Stimulated activated CD8-positive, alpha-beta memory T cell treated with anti-CD3 and anti-CD28 coated beads, Interleukin-4, amount 100 ng/mL, for 4 hours (primary cell): ENCODE results near the gene WWTR1.

ENCODE experiments used
- DNase-seq, 2 donors: peaks; one replicate each; pipeline ENCODE4 v3.0.0-alpha.2; 2020; ENCODE audit warnings: low read depth in 2 of 2, low spot score in 1 of 2

The WWTR1 gene

DNA sequence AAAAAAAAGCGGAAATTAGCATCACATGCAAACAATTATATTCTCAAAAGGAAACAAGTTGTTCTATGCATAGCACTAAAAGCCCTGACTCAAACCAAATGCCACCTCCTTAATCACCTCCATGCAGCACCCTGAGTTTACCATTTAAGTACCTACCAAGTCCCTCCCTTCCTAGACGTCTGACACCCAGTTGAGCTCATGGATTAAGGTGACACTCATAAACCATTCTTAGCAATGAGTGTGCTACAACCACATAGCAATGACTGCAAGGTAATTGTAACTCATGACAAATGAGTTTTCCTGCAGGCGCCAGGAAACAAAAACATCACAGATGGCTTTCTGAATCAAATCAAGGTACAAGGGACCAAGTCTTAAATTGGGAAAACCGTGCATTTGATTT, 32.0 kb downstream of the WWTR1 start:
- no peak for DNase-seq

DNA sequence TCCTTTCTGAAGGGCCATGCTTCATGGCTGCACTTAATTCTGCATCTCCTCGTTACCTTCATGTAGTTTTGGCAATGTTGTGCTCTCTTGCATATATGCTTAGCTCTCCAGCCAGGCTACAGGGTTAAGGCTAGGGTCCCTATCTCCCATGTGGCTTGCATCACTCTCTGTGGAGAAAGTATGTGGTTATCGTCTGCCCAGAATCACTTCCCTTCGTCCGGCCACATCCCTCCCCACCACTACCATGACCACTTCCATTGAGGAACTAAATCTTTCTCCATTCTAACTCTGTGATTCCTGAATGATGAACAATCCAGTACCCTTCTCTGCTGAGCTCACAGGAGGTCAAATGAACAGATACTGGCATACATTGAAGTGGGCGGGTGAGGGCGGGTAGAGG, 34.0 kb downstream of the WWTR1 start:
- DNase-seq: no peak

DNA sequence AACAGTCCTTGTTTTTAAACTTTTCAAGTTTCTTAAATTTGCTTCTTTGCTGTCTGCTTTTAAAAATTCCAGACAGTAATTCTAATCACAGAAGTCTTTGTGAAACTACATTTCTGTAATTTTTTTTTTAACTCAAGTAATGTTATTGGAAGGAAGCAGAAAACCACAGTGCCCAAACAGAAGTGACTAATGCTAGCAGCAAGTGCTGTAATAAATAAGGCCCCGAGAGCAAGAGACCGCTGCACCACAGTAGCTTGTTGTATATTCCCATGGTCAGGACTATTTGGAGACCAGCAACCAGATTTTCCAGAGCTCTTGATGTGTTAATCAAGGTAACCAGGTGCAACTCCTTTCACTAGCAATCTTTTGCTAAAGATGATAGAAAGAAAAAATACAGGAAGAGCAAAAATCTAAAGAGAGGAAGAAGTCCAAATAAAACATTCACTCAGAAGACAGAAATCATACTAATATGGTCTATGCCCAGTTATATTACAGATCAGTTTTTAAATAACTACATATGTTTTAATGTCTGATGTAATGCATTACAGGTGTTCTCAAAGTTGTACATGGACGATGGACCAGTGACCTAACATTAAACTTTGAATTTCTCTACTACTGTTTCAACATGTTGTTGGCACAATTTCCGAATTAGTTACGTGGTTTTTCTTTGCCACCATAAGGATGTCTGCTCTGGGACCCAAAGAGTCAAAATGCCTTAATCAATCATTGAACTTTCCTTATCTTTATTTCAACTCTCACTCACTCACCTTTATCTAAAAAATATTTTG, 36.4 kb downstream of the WWTR1 start:
- DNase-seq: no peak

DNA sequence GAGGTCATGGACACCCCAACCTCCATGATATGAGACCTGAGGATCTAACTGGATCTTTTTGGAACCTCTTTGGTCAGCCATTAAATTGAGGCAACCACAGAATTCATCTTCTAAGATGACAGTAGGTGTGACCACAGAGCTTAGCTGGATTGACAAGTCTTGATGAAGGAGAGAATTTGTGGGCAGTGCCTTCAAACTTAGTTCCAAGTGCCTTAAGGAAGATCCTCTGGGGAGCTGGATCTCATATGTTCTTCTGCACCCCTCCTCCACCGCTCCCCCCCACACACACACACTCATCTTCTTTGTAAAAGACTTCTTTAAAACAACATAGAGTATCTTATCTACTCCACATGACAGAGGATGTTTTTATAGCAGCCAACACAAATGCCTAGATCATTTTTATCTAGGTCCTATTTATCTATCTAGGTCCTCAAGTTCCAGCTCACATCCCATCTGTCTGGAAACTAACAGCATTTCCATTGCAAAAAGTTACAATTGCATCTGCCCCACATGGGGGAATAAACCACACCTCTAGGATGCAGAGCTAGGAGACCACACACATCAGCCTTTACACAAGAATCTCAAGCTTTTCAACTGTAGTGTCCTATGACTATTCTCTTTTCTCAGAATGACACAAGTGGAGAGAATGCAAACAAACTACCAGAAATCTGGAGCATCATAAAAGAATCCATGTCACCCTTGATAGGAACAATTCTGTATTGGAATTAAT, 37.4 kb downstream of the WWTR1 start:
- no peak for DNase-seq

DNA sequence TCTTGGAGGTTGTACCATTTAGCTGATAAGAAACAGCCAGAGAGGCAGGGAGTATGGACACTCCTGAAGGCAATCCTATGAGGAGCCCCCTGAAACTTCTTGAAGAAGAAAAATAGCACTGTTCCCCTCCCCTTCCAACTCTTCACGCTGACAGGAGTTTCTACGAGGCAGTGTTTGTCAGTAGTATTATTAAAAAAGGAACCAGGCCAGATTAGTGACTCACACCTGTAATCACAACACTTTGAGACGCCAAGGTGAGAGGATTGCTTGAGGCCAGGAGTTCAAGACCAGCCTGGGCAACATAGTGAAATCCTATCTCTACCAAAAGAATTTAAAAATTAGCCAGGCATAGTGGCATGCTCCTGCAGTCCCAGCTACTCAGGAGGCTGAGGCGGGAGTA, 38.7 kb downstream of the WWTR1 start:
- no peak for DNase-seq

DNA sequence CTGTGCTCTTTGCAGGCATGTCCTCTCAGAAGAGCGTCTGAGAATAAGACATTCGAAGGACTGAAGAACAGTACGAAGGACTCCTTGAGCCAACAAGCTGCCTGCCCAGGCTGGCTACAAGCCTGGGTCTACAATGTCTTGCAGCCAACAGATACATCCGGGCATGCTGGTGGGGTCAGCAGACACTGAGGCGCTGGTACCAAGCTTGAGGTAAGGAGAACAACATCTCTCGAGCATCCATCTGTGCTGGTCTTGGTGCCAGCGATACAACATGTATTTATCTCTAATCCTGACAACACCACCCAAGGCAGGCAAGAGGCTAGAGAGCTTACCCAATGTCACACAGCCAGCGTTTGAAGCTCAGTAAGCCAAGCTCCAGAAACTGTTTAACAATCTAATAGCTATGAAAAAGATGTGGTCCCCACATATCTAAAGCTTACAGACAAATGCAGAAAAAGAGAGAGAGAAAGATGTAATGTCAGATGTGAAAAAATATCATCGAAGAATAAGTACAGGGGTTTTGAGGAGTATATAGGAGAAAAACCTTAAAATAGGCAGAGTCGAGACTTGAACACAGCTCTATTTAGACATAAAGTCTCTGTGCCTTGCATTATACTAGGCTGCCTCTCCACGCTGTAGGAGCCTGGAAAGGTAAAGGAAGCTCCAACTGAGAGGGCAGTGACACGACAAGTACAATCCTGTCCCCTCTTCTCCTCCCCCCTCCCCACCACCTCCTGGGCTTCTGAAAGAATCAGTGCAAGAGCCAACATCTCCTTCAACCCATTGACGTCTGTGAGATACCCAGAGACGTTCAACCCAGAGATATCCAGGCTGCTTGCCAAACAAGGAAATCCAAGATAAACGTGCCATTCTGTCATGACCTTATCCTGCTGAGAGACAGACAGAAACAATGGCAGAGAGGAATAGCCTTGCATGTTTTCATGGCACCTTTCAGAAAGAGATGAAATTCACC, 39.4 kb downstream of the WWTR1 start:
- DNase-seq: no peak

DNA sequence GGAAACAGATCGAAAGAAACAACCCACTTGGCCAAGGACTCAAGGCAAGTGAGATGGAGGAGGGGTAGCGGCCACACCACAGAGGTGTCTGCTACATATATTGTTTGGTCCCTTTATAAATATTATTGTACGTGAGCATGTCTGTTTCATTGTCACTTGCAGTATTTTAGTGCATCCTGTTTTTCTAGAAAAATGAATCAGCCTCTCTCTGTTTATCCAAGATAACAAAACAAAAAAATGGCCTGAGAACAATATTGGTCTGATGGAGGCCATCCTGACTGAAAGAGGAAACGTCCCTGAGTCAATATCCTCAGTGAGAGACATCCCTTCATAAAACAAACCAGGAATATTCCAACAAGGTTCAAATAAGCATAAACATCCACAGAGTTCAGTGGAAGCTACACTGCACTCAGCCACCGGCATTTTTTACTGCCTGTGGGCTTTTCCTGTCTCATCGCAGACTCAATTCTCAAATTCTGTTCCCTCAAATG, 42.0 kb downstream of the WWTR1 start:
- no peak for DNase-seq

DNA sequence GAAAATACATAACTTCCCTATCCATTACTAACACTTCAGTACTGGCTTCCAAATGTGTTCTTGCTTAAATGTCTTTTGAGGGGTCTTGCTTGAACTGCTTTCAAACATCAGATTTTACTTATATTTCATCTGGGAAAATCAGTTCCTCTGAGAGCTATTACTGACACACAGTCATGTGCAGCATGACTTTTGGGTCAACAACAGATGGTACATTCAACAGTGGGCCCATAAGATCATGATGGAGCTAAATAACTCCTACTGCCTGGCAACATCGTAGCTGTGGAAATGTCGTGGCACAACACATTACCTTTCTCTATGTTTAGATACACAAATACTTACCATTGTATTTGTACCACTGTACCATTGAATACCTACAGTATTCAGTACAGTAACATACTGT, 43.8 kb downstream of the WWTR1 start:
- no peak for DNase-seq

DNA sequence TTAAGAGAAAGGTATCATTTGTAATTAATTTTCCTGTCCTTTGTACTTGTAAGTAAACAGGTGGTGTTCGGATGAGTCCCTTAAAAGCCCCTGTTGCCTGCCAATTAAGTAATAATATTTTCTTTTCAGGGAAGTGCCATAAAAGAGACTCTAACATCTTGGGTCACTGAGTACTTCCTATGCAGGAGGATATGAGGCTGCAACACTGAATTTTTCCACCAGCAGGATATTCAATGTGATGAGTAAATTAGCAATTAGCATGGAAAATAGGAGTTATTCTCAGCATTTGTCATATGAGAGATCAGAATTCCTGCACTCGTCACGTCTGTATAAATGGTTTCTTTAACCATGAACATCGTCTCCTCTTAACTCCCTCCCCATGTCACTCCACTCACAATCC, 45.4 kb downstream of the WWTR1 start:
- DNase-seq: no peak

DNA sequence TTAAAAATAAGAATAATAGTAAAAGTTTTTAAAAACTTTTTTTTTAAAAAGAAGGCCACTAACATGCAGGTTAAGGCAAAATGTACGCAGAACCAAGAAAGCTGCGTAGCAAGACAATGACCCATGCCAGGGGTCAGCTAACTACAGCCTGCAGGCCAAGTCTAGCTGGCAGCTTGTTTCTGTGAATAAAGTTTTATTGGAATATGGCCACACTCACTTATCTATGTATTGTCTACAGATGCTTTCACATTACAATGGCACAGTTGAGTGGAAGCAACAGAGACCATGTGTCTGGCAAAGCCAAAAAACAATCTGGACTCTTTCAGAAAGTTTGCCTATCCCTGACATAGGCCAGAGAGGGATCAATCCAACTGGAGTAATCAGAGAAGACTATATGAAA, 46.7 kb downstream of the WWTR1 start:
- no peak for DNase-seq

DNA sequence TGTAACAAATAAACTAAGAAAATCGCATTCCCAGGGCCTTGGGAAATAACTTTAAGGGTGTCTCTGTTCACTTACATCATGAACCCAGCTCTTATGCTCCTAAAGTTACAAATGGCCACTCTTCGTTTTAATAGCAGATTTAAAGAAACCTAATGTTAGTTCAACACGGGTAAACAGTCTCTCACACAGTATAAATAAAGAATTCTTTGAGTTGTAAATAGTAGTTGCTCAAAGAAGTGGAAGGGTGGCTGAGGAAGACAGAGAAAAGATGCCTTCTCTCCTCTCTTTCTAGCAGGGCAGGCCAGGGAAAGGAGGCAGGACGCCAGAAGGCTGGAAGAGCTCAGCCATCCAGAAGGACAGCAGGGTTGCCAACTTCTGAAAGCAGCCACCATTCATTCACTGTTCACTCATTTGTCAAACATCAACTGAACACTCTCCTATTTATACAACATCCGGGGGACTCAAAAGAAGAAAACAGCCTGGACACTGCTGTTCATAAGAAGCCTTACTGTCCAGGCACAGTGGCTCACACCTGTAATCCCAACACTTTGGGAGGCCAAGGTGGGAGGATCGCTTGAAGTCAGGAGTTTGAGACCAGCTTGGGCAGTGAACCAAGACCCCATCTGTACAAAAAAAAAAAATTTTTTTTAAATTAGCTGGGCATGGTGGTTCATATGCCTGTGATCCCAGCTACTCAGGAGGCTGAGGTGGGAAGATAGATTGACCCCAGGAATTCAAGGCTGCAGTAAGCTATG, 47.3 kb downstream of the WWTR1 start:
- no peak for DNase-seq

DNA sequence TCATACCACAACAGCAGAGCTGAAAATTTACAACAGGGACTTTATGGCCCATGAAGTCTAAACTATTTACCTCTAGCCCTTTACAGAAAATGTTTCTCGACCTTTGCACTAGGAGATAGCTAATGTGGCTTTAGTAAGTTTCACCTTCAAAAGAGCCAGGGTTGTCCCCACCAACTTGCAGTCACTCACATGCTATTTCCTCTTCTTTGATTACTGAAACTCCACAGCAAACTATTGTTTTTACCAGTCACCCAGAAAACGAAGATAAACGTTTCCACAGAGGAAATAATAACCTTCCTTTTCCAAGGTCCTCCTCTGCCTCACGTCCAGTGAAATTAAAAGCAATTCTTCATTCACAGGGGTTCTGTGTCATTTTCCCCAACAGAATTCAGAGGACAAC, 48.2 kb downstream of the WWTR1 start:
- no peak for DNase-seq

DNA sequence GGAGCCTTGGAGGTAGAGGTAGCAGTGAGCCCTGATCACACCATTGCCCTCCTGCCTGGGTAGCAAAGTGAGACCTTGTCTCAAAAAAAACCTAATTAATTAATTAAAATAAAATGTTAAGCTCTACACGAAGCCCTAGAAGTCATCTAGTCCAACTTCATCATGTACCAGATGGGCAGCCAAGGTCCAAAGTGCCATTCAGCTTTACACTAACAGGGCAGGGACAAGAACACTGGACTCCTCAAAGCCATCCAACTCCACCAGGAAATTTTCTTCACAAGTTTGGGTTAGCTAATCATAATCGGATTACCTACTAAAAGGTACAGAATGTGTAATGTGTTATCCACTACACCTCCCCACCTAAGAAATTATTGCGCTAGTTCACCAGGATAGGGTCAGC, 48.8 kb downstream of the WWTR1 start:
- DNase-seq: no peak

DNA sequence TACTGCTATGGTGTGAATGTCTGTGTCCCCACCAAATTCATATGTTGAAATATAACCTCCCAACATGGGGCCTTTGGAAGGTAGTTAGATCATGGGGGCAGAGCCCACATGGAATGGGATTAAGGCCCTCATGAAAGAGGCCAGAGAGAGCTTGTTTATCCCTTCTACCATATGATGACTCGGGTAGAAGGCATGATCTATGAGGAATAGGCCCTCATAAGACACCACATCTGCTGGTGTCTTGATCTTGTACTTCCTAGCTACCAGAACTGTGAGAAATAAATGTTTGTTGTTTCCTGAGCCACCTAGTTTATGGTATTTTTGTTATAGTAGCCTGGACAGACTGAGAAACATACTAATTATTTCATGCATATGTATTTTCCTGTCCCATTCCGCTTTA, 51.9 kb downstream of the WWTR1 start:
- no peak for DNase-seq

DNA sequence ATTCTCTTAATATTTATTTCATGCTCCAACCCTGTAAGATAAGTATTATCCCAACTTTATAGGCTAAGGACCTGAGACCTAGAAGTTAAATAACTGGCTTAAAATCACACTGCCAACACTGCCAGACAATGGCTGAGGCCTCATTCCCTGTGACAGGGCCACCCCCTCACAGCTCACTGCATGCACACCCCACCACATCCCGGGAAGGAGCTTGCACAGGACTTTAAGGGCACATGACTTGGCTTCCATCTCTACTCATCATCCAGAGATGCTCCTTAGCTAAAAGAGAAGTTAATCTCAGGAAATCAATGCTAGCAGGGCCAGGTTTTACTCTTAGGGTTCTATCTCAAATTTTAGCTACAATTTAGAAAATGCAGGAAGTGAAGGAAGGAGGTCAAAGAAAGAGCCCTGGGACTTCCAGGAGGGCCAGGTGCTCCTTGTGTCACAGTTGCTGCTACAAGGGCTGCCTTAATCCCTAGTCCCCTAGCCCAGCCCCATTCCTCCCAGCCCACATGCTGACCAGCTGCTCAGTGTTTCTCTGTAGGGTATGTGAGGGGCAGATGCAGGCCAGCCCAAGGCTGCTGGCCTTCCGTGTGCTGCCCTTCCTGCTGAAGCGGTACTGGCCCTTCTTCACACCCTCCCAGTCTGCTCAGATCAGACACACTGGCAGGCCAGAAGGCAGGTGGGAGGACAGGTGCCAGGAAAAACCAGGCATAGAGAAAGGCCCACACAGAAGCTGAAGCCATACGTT, 53.5 kb downstream of the WWTR1 start:
- DNase-seq: no peak

DNA sequence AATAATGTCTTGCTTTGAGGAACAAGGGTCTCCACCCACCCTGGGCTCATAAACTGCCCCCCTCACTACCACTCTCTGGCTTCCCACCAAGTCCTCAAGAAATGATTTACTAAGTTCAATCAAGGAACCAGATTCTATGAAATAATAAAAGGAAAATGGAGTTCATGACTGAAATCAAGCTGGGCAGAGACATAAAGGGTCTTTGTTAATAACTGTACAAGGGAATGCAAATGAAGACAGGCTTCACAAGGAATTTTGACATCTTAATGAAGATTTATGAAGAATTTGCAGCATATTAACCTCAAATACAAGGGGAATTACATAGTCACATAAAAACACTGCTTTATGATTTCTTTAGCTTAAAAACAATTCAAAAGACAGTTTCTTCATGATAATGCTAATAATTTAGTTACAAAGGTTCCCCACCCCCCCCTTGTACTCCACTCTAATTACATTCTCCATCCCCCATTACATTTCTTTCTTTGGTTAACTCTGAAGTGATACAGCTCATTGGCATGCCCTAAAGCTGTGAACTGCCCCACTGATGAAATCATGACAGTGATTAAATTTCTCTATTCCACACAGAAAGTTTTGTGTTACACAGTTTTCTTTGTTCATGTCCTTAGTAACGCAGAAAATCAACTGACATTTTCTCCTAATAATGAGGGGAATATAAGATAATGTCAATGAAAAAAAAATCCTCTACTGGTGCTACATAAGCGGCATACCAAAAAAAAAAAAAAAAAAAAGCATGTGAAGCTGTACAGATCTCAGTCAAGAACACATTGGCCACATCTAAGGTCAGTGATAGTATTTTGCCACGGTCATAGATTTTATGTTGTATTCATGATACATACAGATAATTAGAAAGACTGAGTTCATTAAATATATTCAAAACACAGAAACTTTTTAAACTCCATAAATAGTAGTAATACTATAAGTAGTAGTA, 54.4 kb downstream of the WWTR1 start:
- DNase-seq: no peak

DNA sequence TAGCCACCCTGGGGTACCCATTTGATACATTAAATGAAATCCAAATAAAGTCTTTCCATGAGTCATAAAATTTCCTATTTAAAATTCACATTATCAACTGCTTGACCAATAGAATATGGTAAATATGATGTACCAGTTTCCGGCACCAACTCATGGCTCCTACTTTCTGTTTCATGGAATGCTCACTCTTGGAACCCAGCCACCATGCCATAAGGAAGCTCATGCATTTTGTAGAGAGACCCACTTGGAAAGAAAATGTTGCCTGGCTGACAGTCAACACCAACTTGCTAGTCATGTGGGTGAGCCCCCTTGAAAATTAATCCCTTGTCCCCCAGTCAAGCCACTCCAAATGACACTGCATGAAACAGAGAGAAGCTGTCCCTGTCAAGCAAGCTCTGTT, 57.2 kb downstream of the WWTR1 start:
- DNase-seq: no peak

DNA sequence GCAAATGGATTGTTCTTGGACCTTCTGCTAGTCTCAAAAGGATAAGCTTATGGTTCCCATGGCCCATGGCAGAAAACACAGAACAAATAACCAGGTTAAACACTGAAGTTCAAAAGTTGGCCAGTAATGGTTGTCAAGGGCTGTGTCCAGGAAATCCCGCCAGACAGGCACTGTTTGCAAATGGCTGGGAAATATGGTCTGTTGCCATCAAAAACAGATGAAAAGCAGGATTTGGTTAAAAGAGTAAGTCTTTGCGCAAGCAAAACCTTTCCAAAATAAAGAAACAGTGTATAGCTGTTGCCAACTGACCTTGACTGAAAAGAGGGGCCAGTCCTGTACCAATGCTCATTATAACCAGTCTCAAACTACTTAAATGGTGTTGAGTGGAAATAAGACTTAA, 58.6 kb downstream of the WWTR1 start:
- no peak for DNase-seq
